G401 (cell line): Measurements from ENCODE around the gene ASB4. TPM values are rescaled to one million over a fixed set of nuclear protein-coding genes. Genes with fewer than 3 reads are reported as not detected.

Source experiments
- DNase-seq: peaks from one replicate; pipeline ENCODE4 v3.0.0-alpha.2; 2015; ENCODE audit warnings: low spot score
- in situ Hi-C: cut with HindIII; loops from 2 replicates; pipeline ENCODE4 v1.10.0; 2016; ENCODE audit warnings: low sequenced_read_pairs, mixed read lengths
- total RNA-seq: library from RNA; depleted of rRNA; stranded (reverse); fragments of >200 nt; shearing (Covaris generic); gene quantifications from 2 replicates; pipeline ENCODE4 v1.2.3, GENCODE V29; 2014

Gene ASB4
- total RNA-seq, 1 experiment from 2014 or later, result not detected

- in situ Hi-C loops, result loop anchor here (25.0 kb wide), 1 partner anchor 170 kb away; no protein-coding TSS in a partner anchor
- no peak for DNase-seq
These were observed 31.7 kb downstream of the ASB4 start for GRCh38 chr7:95517458-95517857.

GRCh38 chr7:95517870-95518269 lies 32.1 kb downstream of the ASB4 start:
- in situ Hi-C loops, result loop anchor here (25.0 kb wide), 1 partner anchor 169 kb away; no protein-coding TSS in a partner anchor
- DNase-seq, result no peak

GRCh38 chr7:95520136-95520535 lies 34.4 kb downstream of the ASB4 start:
- in situ Hi-C loops, result loop anchor here (25.0 kb wide), 1 partner anchor 167 kb away; no protein-coding TSS in a partner anchor
- no peak for DNase-seq

GRCh38 chr7:95525503-95525902 lies 39.8 kb downstream of the ASB4 start:
- DNase-seq, result no peak
- in situ Hi-C loops, result no loop called here

GRCh38 chr7:95526128-95526738 lies 40.5 kb downstream of the ASB4 start:
- DNase-seq, result no peak
- in situ Hi-C loops, result no loop called here

GRCh38 chr7:95527033-95527775 lies 41.5 kb downstream of the ASB4 start:
- DNase-seq, result peak; percentile 32
- in situ Hi-C loops, result no loop called here

DNA sequence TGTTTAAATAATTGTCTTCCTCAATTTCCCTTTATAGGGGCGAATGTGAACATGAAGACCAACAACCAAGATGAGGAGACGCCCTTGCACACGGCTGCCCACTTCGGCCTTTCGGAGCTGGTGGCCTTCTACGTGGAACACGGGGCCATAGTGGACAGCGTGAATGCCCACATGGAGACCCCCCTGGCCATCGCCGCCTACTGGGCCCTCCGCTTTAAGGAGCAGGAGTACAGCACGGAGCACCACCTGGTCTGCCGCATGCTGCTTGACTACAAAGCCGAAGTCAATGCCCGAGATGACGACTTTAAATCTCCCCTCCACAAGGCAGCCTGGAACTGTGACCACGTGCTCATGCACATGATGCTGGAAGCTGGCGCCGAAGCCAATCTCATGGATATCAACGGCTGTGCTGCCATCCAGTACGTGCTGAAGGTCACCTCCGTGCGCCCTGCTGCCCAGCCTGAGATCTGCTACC lies 42.1 kb downstream of the ASB4 start:
- no peak for DNase-seq
- in situ Hi-C loops, result no loop called here

GRCh38 chr7:95529701-95530100 lies 44.0 kb downstream of the ASB4 start:
- in situ Hi-C loops, result no loop called here
- no peak for DNase-seq

DNA sequence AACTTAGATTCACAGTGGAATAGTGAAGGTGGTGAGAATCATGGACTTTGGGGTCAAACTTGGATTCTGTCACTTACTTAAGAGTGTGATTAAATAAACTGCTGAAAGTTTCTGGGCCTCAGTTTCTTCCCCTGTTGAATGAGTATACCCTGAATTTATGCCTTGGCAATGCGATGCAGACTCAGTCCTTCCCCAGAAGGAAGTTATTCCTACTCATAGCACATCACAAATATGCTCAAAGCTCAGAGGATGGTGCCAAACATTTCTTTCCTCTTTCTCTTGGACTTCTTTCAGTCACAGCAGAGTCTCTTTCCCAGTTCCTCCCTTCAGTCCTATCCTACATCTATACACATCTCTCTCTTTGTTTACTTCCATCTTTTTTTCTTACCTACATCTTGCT lies 45.1 kb downstream of the ASB4 start:
- DNase-seq, result no peak
- in situ Hi-C loops, result no loop called here

DNA sequence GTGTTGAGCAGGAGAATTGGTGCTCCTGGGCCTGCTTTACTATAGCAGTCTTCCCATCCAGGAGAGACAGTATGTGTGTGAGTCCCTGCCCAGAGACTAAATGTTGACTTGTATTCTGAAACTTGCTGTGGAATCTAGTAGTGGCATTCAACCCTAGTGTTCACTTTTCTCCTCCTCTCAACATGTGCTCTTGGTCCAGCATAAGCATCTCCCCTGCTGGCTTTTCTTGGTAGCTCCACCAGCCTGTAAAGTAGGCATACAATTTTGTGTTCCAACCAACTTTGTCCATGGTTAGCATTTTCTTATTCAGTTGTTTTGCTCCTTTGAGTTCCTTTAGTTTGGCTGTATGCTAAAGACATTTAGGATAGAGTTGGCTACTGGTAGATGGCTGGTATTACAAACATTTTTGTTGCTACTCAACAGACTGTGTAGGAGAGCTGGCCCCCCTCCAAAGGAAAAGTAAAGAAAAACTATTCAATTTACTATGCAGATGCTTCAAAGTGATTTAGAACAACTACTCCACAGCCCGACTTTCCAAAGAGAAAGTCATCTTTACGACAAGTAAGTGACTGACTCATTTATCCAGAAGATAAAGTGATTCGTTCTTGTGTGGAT lies 46.0 kb downstream of the ASB4 start:
- DNase-seq, result no peak
- in situ Hi-C loops, result no loop called here

- in situ Hi-C loops, result no loop called here
- no peak for DNase-seq
These were observed 49.1 kb downstream of the ASB4 start for GRCh38 chr7:95534796-95535195.

DNA sequence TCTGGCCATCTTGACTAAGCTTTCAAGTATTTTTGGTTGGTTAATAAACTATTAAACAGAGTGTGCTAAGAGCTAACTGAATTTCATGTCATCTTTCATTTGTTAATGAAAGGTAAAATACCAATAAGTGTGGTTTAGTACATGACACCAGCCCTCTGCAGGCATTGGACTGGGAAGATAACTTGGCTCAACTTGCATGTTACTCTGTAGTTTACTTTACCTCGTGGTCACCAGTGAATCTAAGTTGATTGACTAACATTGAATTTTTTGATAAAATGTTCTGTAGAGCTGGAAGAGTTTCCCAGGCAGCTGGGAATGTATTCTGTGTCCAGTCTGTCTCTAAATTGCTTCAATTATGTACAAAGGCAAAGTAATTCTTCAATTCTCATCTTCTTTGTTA lies 49.9 kb downstream of the ASB4 start:
- in situ Hi-C loops, result no loop called here
- no peak for DNase-seq

DNA sequence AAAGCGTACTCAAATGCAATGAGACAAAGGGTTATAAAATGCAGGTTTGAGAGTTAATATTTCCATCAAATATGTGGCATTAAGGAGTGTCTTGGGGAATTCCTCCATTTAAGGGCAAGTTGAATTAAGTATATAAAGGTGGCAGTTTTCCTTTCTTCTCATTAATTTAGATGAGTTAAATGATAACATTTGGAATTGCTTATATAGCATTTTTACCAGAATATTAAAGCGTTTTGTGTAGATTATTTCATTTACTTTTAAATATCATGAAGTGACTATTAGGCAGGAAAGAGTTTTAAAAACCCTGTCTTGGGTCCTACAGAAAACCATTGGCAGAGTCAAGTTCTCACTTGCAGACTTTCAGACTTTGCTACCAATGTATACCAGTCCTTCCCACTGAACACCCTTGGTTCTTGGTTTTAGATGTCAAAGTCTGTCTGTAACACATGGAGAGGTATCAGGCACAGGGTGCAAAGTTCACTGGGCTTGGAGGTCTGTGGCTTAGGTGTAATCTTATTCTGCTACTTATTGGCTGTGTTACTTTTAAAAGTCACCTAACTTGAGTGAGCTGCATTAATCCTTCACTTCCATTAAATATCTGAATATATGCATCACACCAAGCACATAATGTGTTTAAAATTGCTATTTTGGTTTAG lies 51.0 kb downstream of the ASB4 start:
- DNase-seq, result no peak
- in situ Hi-C loops, result no loop called here

DNA sequence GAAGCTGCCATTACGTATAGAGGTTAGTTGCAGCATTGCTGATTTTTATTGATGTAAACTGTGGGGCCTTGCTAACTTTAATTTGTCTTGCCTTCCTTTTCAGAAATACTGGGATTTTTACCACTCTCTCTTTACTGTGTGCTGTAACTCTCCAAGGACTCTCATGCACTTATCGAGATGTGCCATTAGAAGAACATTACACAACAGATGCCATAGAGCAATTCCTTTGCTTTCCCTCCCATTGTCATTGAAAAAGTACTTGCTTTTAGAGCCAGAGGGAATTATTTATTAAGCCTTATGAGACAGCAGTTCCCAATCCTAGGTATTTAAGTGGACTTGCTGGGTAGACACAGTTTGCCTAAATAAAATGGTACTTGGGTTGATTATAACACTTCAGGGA lies 51.7 kb downstream of the ASB4 start:
- no peak for DNase-seq
- in situ Hi-C loops, result no loop called here

- in situ Hi-C loops, result no loop called here
- no peak for DNase-seq
These were observed 53.7 kb downstream of the ASB4 start for GRCh38 chr7:95539426-95539825.

GRCh38 chr7:95540366-95540765 lies 54.6 kb downstream of the ASB4 start:
- in situ Hi-C loops, result no loop called here
- no peak for DNase-seq

- DNase-seq, result no peak
- in situ Hi-C loops, result no loop called here
These were observed 57.6 kb downstream of the ASB4 start for GRCh38 chr7:95543312-95543711.

GRCh38 chr7:95544171-95544570 lies 58.4 kb downstream of the ASB4 start:
- DNase-seq, result no peak
- in situ Hi-C loops, result no loop called here

DNA sequence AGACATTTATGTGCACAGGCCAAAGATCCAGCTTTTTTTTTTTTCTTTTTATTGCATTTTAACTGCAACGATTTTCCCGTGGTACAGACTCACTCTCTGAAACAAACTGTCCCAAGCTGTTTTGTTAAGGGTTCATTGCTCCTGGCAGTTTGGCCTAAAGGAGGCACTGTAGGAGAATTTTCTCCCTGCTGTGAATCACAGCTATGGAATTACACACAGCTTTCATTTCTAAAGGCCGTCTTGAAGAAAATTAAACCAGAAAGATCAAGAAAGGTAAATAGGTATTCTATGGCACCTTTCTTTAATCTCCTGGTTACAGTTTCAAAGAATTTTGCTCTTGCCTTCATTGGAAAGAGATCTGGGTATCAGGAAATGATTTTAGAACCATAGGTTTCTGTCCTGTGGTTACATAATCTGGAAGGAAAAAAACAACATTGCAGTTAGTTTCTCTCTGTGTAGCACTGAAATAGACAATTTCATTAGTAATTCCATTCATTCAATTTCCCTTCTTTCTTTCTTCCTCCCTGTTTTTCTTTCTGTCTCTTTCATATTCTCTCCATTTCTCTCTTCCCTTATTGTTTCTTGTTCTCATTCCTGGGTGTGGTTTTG lies 59.4 kb downstream of the ASB4 start:
- in situ Hi-C loops, result no loop called here

More for the DNA sequence above, 59.4 kb downstream of the ASB4 start:
- DNase-seq, result peak; percentile 13
